Astrocyte of the cerebellum (primary cell): Measurements from ENCODE around the gene INPP4B.

ENCODE experiments used
- DNase-seq: peaks from one replicate; pipeline ENCODE4 v3.0.0-alpha.2; 2011; ENCODE audit warnings: low read depth
- H3K4me3 ChIP-seq: 2 replicates; pipeline ENCODE4 v1.5.1; 2011; ENCODE audit warnings: mild to moderate bottlenecking, low read depth, low read length, moderate library complexity
- in situ Hi-C: cut with HindIII; loops from 2 replicates; pipeline ENCODE4 v1.10.0; 2017; ENCODE audit warnings: low sequenced_read_pairs
- TF ChIP-seq, protein P1 (sequence below): IDR thresholded peaks from 2 replicates; pipeline ENCODE4 v1.5.1; 2012; ENCODE audit warnings: low read length, low read depth, moderate library complexity, mild to moderate bottlenecking; ENCODE audit errors: missing control alignments

INPP4B gene

DNA sequence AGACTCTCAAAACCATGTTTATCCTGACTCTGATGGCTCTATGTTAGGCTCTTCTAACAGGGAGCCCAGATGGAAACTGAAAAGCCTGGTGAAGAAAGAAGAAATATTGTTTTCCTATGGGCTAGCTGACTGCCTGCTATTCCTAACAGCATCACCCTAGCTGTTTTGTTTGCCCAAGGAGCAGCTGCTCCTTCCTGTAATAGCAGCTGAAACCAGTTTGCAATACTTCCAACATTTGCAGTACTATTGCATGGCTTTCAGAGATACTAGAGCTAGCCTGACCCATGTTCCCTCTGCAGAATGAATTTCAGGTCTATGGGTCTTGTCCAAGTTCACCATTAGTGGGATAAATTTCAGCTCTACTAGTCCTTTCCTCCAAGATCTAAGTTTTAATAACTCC, 495.2 kb downstream of the INPP4B start:
- DNase-seq = no peak
- TF ChIP-seq, protein P1, sequence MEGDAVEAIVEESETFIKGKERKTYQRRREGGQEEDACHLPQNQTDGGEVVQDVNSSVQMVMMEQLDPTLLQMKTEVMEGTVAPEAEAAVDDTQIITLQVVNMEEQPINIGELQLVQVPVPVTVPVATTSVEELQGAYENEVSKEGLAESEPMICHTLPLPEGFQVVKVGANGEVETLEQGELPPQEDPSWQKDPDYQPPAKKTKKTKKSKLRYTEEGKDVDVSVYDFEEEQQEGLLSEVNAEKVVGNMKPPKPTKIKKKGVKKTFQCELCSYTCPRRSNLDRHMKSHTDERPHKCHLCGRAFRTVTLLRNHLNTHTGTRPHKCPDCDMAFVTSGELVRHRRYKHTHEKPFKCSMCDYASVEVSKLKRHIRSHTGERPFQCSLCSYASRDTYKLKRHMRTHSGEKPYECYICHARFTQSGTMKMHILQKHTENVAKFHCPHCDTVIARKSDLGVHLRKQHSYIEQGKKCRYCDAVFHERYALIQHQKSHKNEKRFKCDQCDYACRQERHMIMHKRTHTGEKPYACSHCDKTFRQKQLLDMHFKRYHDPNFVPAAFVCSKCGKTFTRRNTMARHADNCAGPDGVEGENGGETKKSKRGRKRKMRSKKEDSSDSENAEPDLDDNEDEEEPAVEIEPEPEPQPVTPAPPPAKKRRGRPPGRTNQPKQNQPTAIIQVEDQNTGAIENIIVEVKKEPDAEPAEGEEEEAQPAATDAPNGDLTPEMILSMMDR = no peak
- no peak overlapping the region for H3K4me3 ChIP-seq
- in situ Hi-C loops = loop anchor here (10.0 kb wide), 1 partner anchor 494 kb away; the partner anchor contains the start of gene INPP4B

DNA sequence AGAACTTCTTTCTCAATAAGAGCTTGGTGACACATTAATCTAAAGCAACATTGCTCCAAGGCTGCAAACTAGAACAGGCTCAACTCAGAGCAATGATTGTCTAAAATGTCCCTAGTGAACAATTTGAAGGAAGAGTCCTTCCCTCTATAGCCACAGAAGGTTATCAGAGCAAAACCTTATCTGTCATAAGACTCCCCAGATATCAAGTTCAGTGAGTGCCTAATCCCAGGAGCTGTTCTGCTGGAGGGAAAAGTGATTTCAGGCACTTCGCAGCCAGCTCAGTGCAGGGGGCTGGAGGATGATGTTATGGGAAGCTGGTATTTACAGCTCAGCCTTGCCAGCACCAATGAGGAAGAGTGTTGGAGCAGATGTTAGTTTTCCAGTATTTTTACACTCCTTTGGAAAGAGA, 497.5 kb downstream of the INPP4B start:
- TF ChIP-seq, protein P1 = no peak
- in situ Hi-C loops = no loop called here
- H3K4me3 ChIP-seq = no peak overlapping the region
- DNase-seq = no peak

DNA sequence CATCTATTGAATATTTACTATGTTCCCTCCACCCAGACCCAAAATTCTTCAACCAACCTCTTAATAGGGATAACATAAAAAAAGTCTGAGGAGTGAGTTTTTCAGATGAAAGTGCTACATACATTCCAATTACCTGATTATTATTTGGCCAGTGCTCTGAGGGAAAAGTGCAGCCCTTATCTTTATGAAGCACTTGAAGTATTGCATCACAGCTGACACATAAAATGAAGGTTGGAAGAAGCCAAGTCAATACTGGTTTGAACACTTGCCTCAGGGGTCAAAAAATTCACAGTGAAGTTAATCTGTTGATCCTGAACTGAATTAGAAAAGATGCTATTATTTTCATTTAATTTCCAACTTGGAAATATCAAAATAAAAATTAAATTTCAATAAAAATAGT, 498.9 kb downstream of the INPP4B start:
- TF ChIP-seq, protein P1 = no peak
- H3K4me3 ChIP-seq = no peak overlapping the region
- DNase-seq = no peak
- in situ Hi-C loops = no loop called here

DNA sequence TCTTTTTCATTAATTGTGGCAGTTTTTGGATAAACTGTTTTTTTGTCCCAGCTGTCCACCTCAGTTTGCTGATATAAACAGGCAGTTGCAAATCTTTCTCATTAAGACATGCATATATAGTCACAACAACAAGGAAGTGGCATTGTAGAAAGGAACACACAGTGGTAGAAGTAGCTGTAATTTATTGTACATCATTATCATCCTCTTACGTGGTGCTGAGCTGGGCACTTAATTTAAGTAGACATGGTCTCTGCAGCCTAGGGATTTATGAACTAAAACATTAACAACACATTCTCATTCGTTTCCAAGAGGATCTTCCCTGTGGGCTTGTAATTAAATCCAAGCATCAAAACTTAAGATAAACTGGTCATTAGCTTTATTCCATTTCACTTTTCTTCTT, 500.2 kb downstream of the INPP4B start:
- no peak overlapping the region for H3K4me3 ChIP-seq
- TF ChIP-seq, protein P1 = no peak
- DNase-seq = no peak
- in situ Hi-C loops = no loop called here

DNA sequence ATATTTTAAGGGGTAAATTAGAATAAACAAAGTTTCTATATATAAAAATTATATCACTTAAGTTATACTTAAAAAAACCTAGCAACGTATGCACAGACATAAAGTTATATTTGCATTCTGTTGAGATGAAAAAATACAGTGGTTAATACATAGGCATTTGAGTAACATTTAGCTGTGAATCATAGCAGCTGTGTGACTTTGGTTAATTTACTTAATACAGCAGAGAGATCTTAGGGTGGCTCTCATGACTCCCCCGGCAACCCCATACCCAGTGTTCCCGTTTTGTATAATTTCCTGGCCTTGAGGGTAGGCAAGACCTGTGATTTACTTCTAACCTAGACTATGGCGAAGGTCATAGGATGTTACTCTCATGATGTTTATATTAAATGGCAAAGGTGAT, 504.8 kb downstream of the INPP4B start:
- TF ChIP-seq, protein P1 = no peak
- in situ Hi-C loops = no loop called here

DNA sequence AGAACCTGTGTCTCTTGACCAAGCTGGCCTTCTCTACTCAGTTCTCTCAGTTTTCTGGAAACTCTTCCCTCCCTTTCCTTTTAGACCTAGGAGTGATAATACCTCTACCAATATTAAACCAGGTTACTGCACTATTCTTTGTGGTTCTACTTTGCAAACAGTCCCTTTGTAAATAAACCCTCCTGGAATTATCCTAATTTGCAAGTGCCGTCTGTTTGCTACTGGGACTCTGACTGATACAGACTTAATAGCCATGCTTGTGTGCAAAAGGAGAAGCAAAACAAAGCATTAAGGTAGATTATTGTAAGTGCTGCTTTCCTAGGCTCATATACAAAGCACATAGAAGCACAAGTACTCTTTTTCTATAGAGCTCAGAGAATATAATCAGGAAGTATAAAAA, 507.0 kb downstream of the INPP4B start:
- DNase-seq = no peak
- no peak overlapping the region for H3K4me3 ChIP-seq
- TF ChIP-seq, protein P1 = no peak
- in situ Hi-C loops = no loop called here

More for the DNA sequence above, 504.8 kb downstream of the INPP4B start:
- no peak for DNase-seq
- H3K4me3 ChIP-seq = no peak overlapping the region
